Natural killer cell (primary cell): ENCODE measurements around the gene RMP24.
A peak's percentile ranks its signal among the peaks of the same experiment; 100 is the strongest.

Experiments used
- ATAC-seq, 3 donors: fragments of 150-1000 bp in 2 of 3; fragments of 200-7000 bp in 1 of 3; cut with Tn5 transposase; 1 replicate in 1 of 3; 2 replicates in 2 of 3; pipeline ENCODE4 v1.10.0; 2021; ENCODE audit warnings: mild to moderate bottlenecking in 2 of 3, moderate library complexity in 2 of 3
- DNase-seq, 2 donors: peaks; one replicate each; pipeline versions ENCODE4 v3.0.0 to v3.0.0-alpha.2; 2013 to 2021; ENCODE audit warnings: mixed read lengths in 1 of 2
- H3K27ac ChIP-seq: one replicate; pipeline ENCODE4 v1.5.1; 2013; ENCODE audit warnings: mild to moderate bottlenecking, low read length
- H3K27me3 ChIP-seq: one replicate; pipeline ENCODE4 v1.6.1; 2013; ENCODE audit warnings: low read length; ENCODE audit not compliant: control insufficient read depth, insufficient read depth
- H3K36me3 ChIP-seq: one replicate; pipeline ENCODE4 v1.6.1; 2013; ENCODE audit warnings: low read length; ENCODE audit not compliant: control insufficient read depth, insufficient read depth
- H3K4me1 ChIP-seq: one replicate; pipeline ENCODE4 v1.6.1; 2013; ENCODE audit warnings: low read length; ENCODE audit not compliant: control insufficient read depth, insufficient read depth
- H3K4me3 ChIP-seq: one replicate; pipeline ENCODE4 v1.5.1; 2013; ENCODE audit warnings: low read length
- H3K9me3 ChIP-seq: one replicate; pipeline ENCODE4 v1.6.1; 2013; ENCODE audit warnings: low read length; ENCODE audit not compliant: control insufficient read depth, insufficient read depth
- H3K27ac Mint-ChIP-seq, 2 donors: one replicate each; pipeline ENCODE4 v1.8.0; 2022; ENCODE audit warnings: mild to moderate bottlenecking in 2 of 2, mixed read lengths in 2 of 2, moderate library complexity in 1 of 2
- H3K27me3 Mint-ChIP-seq, 2 donors: one replicate each; pipeline ENCODE4 v1.8.0; 2022; ENCODE audit warnings: low read depth in 2 of 2, mixed read lengths in 2 of 2
- H3K36me3 Mint-ChIP-seq: one replicate; pipeline ENCODE4 v1.8.0; 2022; ENCODE audit warnings: mixed read lengths
- H3K4me1 Mint-ChIP-seq, 2 donors: one replicate each; pipeline ENCODE4 v1.8.0; 2022; ENCODE audit warnings: mixed read lengths in 2 of 2
- H3K4me3 Mint-ChIP-seq: one replicate; pipeline ENCODE4 v1.8.0; 2022; ENCODE audit warnings: mild to moderate bottlenecking, moderate library complexity, mixed read lengths
- H3K9me3 Mint-ChIP-seq, 2 donors: one replicate each; pipeline ENCODE4 v1.8.0; 2022; ENCODE audit warnings: mixed read lengths in 2 of 2
- WGBS: methylation state at CpG from one replicate; pipeline ENCODE4 v1.1.7; 2013; ENCODE audit warnings: missing lambda C conversion rate; ENCODE audit not compliant: insufficient coverage; 5-methylcytosine and 5-hydroxymethylcytosine counted together
- intact Hi-C: fragments of 100-400 bp; cut with micrococcal nuclease; formaldehyde crosslinking; loops from one replicate; pipeline ENCODE4 v1.14.2; 2022
- TF ChIP-seq, protein P1 (sequence below): fragments of 200-600 bp; IDR thresholded peaks from one replicate; pipeline ENCODE4 v1.8.0; 2022; ENCODE audit warnings: antibody characterized with exemption

The RMP24 gene

DNA sequence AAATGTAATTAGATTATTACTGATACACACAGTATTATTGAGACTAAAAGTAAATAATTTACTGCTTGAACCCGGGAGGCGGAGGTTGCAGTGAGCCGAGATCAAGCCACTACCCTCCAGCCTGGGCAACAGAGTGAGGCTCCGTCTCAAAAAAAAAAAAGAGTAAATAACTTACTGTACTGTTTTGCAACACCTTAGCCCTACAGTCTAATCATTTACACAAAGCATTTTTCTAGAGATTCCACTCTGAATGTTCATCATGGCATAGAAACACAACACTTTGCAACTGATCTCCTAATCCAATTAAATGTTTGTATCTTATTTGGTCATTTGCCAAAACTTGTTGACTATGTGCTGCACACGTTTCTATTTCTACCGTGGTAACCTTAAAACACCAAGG lies 23.4 kb upstream of the RMP24 start:
- Histone ChIP-seq H3K9me3 (no peaks in the 10 kb centered on the region), H3K27ac (no peak overlapping the region), H3K4me1 (peaks cover 7% of the 10 kb centered on the region), H3K4me3 (no peak overlapping the region), H3K36me3 (no peaks in the 10 kb centered on the region), H3K27me3 (peaks cover 6% of the 10 kb centered on the region)
- Mint-ChIP-seq H3K36me3 (no peaks in the 10 kb centered on the region), H3K4me3 (no peak overlapping the region), H3K27me3 (peaks cover 31 to 37% of the 10 kb centered on the region in 2 donors), H3K27ac (no peak overlapping the region), H3K9me3 (no peaks in the 10 kb centered on the region), H3K4me1 (peaks cover 4 to 6% of the 10 kb centered on the region in 2 donors)
- DNase-seq (no peak), ATAC-seq (no peak)
- TF ChIP-seq, protein P1, sequence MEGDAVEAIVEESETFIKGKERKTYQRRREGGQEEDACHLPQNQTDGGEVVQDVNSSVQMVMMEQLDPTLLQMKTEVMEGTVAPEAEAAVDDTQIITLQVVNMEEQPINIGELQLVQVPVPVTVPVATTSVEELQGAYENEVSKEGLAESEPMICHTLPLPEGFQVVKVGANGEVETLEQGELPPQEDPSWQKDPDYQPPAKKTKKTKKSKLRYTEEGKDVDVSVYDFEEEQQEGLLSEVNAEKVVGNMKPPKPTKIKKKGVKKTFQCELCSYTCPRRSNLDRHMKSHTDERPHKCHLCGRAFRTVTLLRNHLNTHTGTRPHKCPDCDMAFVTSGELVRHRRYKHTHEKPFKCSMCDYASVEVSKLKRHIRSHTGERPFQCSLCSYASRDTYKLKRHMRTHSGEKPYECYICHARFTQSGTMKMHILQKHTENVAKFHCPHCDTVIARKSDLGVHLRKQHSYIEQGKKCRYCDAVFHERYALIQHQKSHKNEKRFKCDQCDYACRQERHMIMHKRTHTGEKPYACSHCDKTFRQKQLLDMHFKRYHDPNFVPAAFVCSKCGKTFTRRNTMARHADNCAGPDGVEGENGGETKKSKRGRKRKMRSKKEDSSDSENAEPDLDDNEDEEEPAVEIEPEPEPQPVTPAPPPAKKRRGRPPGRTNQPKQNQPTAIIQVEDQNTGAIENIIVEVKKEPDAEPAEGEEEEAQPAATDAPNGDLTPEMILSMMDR, result no peak
- WGBS, result 93% methylated on average over 6 of the region's 6 CpGs
- intact Hi-C loops, result no loop called here

DNA sequence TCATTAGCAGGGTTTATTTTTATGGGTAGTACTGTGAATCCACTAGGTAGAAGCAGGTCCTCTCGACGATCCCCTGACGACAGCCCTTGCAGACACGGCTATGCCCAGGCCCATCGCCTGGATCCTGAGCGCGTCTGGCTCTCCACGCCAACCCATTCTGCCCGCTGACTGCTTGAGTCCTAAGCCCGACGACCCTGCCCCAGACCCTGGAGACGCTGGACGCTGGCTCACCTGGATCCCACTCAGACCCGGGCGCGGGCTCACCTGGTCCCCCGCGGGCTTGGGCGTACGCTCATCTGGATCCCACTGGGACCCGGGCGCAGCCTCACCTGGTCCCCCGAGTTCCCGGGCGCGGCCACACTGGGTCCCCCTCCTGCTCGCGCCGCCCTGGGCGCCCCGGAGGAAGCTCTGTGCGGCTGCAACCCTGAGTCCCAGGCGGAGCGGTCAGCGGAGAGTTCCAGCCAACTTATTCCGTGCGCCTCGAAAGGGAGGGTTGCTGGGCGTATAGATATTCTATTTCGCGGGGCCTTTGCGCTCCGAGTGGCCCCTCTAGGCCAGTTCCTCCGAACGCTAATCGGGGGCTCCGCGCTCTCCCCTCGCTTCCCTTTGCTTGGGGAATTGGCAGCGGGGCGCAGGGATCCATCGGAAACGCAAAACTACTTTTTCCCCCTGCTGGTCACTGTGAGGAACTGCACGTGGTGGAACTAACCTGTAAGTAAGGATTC lies 22.4 kb upstream of the RMP24 start:
- Mint-ChIP-seq H3K9me3 (no peaks in the 10 kb centered on the region), H3K4me3 (peak overlapping the region; percentile 90), H3K27me3 (peaks cover 23 to 33% of the 10 kb centered on the region in 2 donors), H3K4me1 (peaks cover 4 to 6% of the 10 kb centered on the region in 2 donors), H3K27ac (peak overlapping the region; percentile 29 to 76), H3K36me3 (no peaks in the 10 kb centered on the region)
- H3K9me3 ChIP-seq, result no peaks in the 10 kb centered on the region
- H3K27ac ChIP-seq, result no peak overlapping the region
- 11% methylated on average over 54 of the region's 54 CpGs for WGBS
- peak; percentile 80 to 91 (median 90) for ATAC-seq
- peaks cover 6% of the 10 kb centered on the region for H3K27me3 ChIP-seq
- TF ChIP-seq, protein P1, result peak; percentile 96
- H3K4me1 ChIP-seq, result peaks cover 7% of the 10 kb centered on the region
- H3K4me3 ChIP-seq, result peak overlapping the region; percentile 36
- intact Hi-C loops, result loop anchor here (1.0 to 5.0 kb wide), 4 partner anchors 194 to 564 kb away; no protein-coding TSS in a partner anchor
- no peaks in the 10 kb centered on the region for H3K36me3 ChIP-seq
- peak; percentile 28 to 82 for DNase-seq

DNA sequence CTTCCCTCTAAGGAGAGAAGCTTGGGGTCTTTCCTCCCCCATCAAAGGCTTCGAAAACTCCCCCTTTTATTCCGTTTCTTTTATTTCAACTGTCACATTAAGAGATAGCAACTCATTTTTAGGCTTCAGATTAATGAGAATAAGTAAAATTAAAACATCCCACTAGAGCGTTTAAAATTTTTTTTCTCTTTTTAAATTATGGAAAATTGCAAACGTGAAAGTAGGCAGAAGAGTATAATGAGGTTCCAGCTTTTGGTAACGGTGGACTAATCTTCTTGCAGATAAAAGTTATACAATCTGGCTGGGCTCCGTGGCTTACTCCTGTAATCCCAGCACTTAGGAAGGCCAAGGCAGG lies 21.9 kb upstream of the RMP24 start:
- peak overlapping the region; percentile 36 for H3K4me3 ChIP-seq
- Mint-ChIP-seq H3K9me3 (no peaks in the 10 kb centered on the region), H3K27me3 (peaks cover 22 to 33% of the 10 kb centered on the region in 2 donors), H3K36me3 (no peaks in the 10 kb centered on the region), H3K4me1 (peaks cover 4 to 6% of the 10 kb centered on the region in 2 donors), H3K4me3 (peak overlapping the region; percentile 90), H3K27ac (no peak overlapping the region)
- DNase-seq (no peak), ATAC-seq (no peak)
- 33% methylated on average over 3 of the region's 6 CpGs for WGBS
- intact Hi-C loops, result loop anchor here (1.0 to 5.0 kb wide), 4 partner anchors 194 to 564 kb away; no protein-coding TSS in a partner anchor
- H3K27me3 ChIP-seq, result peaks cover 6% of the 10 kb centered on the region
- H3K36me3 ChIP-seq, result no peaks in the 10 kb centered on the region
- no peaks in the 10 kb centered on the region for H3K9me3 ChIP-seq
- no peak overlapping the region for H3K27ac ChIP-seq
- TF ChIP-seq, protein P1, result peak; percentile 9
- peaks cover 7% of the 10 kb centered on the region for H3K4me1 ChIP-seq
